Activated gamma-delta T cell treated with anti-CD3 and anti-CD28 coated beads, Interleukin-2, amount 50 U/mL, for 16 hours (primary cell): Measurements from ENCODE around the gene CARS2.

Source experiments
- DNase-seq: peaks from one replicate; pipeline ENCODE4 v3.0.0-alpha.2; 2020; ENCODE audit warnings: low read depth

Gene CARS2

GRCh38 chr13:110651726-110652230 is 54.1 kb downstream of the CARS2 start:
- no peak for DNase-seq

GRCh38 chr13:110651271-110651670 is 54.6 kb downstream of the CARS2 start:
- DNase-seq, result no peak

GRCh38 chr13:110650436-110650835 is 55.5 kb downstream of the CARS2 start:
- no peak for DNase-seq

GRCh38 chr13:110649551-110649950 is 56.4 kb downstream of the CARS2 start:
- no peak for DNase-seq

- DNase-seq, result no peak
Measured at GRCh38 chr13:110648848-110649421, 57.0 kb downstream of the CARS2 start.

GRCh38 chr13:110648146-110648819 is 57.6 kb downstream of the CARS2 start:
- DNase-seq, result no peak

- DNase-seq, result no peak
Measured at GRCh38 chr13:110647365-110647737, 58.6 kb downstream of the CARS2 start.

- no peak for DNase-seq
Measured at GRCh38 chr13:110646442-110647364, 59.2 kb downstream of the CARS2 start.

GRCh38 chr13:110645750-110646149 is 60.2 kb downstream of the CARS2 start:
- no peak for DNase-seq

GRCh38 chr13:110644892-110645521 is 60.9 kb downstream of the CARS2 start:
- DNase-seq, result no peak

GRCh38 chr13:110643768-110644421 is 62.0 kb downstream of the CARS2 start:
- DNase-seq, result no peak

GRCh38 chr13:110643324-110643723 is 62.6 kb downstream of the CARS2 start:
- no peak for DNase-seq

- DNase-seq, result no peak
Measured at GRCh38 chr13:110642291-110642981, 63.5 kb downstream of the CARS2 start.

- DNase-seq, result no peak
Measured at GRCh38 chr13:110641055-110642015, 64.6 kb downstream of the CARS2 start.

- no peak for DNase-seq
Measured at GRCh38 chr13:110640591-110641029, 65.3 kb downstream of the CARS2 start.

GRCh38 chr13:110639935-110640334 is 66.0 kb downstream of the CARS2 start:
- DNase-seq, result no peak

GRCh38 chr13:110638814-110639806 is 66.8 kb downstream of the CARS2 start:
- no peak for DNase-seq

- DNase-seq, result no peak
Measured at GRCh38 chr13:110638257-110638656, 67.7 kb downstream of the CARS2 start.

GRCh38 chr13:110637747-110638146 is 68.2 kb downstream of the CARS2 start:
- DNase-seq, result no peak
